ENCODE results near the gene SEL1L. TPM values are rescaled to one million over a fixed set of nuclear protein-coding genes. Genes with fewer than 3 reads are reported as not detected.
"Not testable (repeated sequence)": the region's sequence is repeated elsewhere in the genome, so short reads cannot be mapped to it uniquely, and the experiment has no call there.

The SEL1L gene
- total RNA-seq, 1 donor from 2014 or later, result 47.0 TPM

GRCh38 chr14:81433378-81433777, 100.3 kb downstream of the SEL1L start:
- peaks cover 28% of the 10 kb centered on the region for H3K4me1 Mint-ChIP-seq
- no peak overlapping the region for H3K4me3 Mint-ChIP-seq
- H3K27me3 Mint-ChIP-seq (ENCODE audit: low read depth), result peaks cover 34% of the 10 kb centered on the region
- no peaks in the 10 kb centered on the region for H3K36me3 Mint-ChIP-seq (ENCODE audit: low read depth)
- TF ChIP-seq CTCF (conservative IDR thresholded peaks at IDR 0.05), result no peak
- DNase-seq (ENCODE audit: low read depth, low spot score), result no peak
- no peaks in the 10 kb centered on the region for H3K9me3 Mint-ChIP-seq
- H3K27ac Mint-ChIP-seq (ENCODE audit: unreplicated experiment), result no peak overlapping the region

GRCh38 chr14:81432219-81432661, 101.4 kb downstream of the SEL1L start:
- TF ChIP-seq CTCF (conservative IDR thresholded peaks at IDR 0.05), result no peak
- no peaks in the 10 kb centered on the region for H3K9me3 Mint-ChIP-seq
- H3K27ac Mint-ChIP-seq (ENCODE audit: unreplicated experiment), result no peak overlapping the region
- peaks cover 34% of the 10 kb centered on the region for H3K4me1 Mint-ChIP-seq
- no peaks in the 10 kb centered on the region for H3K36me3 Mint-ChIP-seq (ENCODE audit: low read depth)
- H3K4me3 Mint-ChIP-seq, result peak overlapping the region; percentile 45
- peaks cover 26% of the 10 kb centered on the region for H3K27me3 Mint-ChIP-seq (ENCODE audit: low read depth)
- no peak for DNase-seq (ENCODE audit: low read depth, low spot score)

- no peak overlapping the region for H3K4me3 Mint-ChIP-seq
- no peak overlapping the region for H3K27ac Mint-ChIP-seq (ENCODE audit: unreplicated experiment)
- H3K4me1 Mint-ChIP-seq, result peaks cover 27% of the 10 kb centered on the region
- H3K36me3 Mint-ChIP-seq (ENCODE audit: low read depth), result peaks cover 4% of the 10 kb centered on the region
- no peak for DNase-seq (ENCODE audit: low read depth, low spot score)
- TF ChIP-seq CTCF (conservative IDR thresholded peaks at IDR 0.05), result no peak
- peaks cover 15% of the 10 kb centered on the region for H3K27me3 Mint-ChIP-seq (ENCODE audit: low read depth)
- H3K9me3 Mint-ChIP-seq, result no peaks in the 10 kb centered on the region
Observed at GRCh38 chr14:81430235-81430634, 103.4 kb downstream of the SEL1L start.

- not testable (repeated sequence) for H3K27me3 Mint-ChIP-seq (ENCODE audit: low read depth); H3K9me3 Mint-ChIP-seq; H3K27ac Mint-ChIP-seq (ENCODE audit: unreplicated experiment); DNase-seq (ENCODE audit: low read depth, low spot score); H3K36me3 Mint-ChIP-seq (ENCODE audit: low read depth); H3K4me3 Mint-ChIP-seq
- H3K4me1 Mint-ChIP-seq, result peaks cover 25% of the 10 kb centered on the region
Observed at GRCh38 chr14:81429749-81430148, 103.9 kb downstream of the SEL1L start.

GRCh38 chr14:81429028-81429427, 104.6 kb downstream of the SEL1L start:
- H3K27ac Mint-ChIP-seq (ENCODE audit: unreplicated experiment), result no peak overlapping the region
- peaks cover 3% of the 10 kb centered on the region for H3K27me3 Mint-ChIP-seq (ENCODE audit: low read depth)
- H3K36me3 Mint-ChIP-seq (ENCODE audit: low read depth), result peaks cover 8% of the 10 kb centered on the region
- peaks cover 23% of the 10 kb centered on the region for H3K4me1 Mint-ChIP-seq
- no peaks in the 10 kb centered on the region for H3K9me3 Mint-ChIP-seq
- no peak for DNase-seq (ENCODE audit: low read depth, low spot score)
- H3K4me3 Mint-ChIP-seq, result no peak overlapping the region
- TF ChIP-seq CTCF (conservative IDR thresholded peaks at IDR 0.05), result no peak

GRCh38 chr14:81427348-81428058, 106.2 kb downstream of the SEL1L start:
- TF ChIP-seq CTCF (conservative IDR thresholded peaks at IDR 0.05), result no peak
- Mint-ChIP-seq H3K4me1 (peaks cover 28% of the 10 kb centered on the region), H3K9me3 (no peaks in the 10 kb centered on the region), H3K4me3 (no peak overlapping the region), H3K27me3 (ENCODE audit: low read depth) (no peaks in the 10 kb centered on the region), H3K27ac (ENCODE audit: unreplicated experiment) (no peak overlapping the region), H3K36me3 (ENCODE audit: low read depth) (peaks cover 8% of the 10 kb centered on the region)
- DNase-seq (ENCODE audit: low read depth, low spot score), result no peak
